Gastrocnemius medialis (tissue), 4 donors: ENCODE results near the gene PRDM16.

Experiments used
- CTCF ChIP-seq, 5 experiments: fragments of 450-650 bp in 3 of 5; fragments of 200-600 bp in 2 of 5; sonication (generic) in 2 of 5; IDR thresholded peaks in 4 of 5; conservative IDR thresholded peaks in 1 of 5; 1 replicate in 4 of 5; 2 replicates in 1 of 5; pipeline ENCODE4 v1.5.1; 2016 to 2019; ENCODE audit warnings: antibody characterized with exemption in 5 of 5, mild to moderate bottlenecking in 3 of 5, moderate library complexity in 3 of 5
- POLR2A ChIP-seq, 2 donors: fragments of 450-650 bp; IDR thresholded peaks; one replicate each; pipeline ENCODE4 v1.6.1; 2017; ENCODE audit warnings: antibody characterized with exemption in 2 of 2, mild to moderate bottlenecking in 2 of 2, moderate library complexity in 2 of 2

GRCh38 chr1:3271866-3272265, 202.9 kb downstream of the PRDM16 start:
- no peak for TF ChIP-seq CTCF (IDR thresholded peaks at IDR 0.05 in 4 of 5, conservative IDR thresholded peaks at IDR 0.05 in 1 of 5)
- no peak for TF ChIP-seq POLR2A (IDR thresholded peaks at IDR 0.05)
